Cardiac fibroblast (primary cell): ENCODE data around the gene MRPL37.

ENCODE experiments used
- DNase-seq, 2 donors: peaks; one replicate each; pipeline versions ENCODE4 v3.0.0 to v3.0.0-alpha.2; 2010; ENCODE audit warnings: low read depth in 2 of 2
- H3K4me3 ChIP-seq, 2 donors: replicated peaks in 1 of 2; 1 replicate in 1 of 2; 2 replicates in 1 of 2; pipeline ENCODE4 v1.5.1; 2011; ENCODE audit warnings: low read depth in 2 of 2, low read length in 2 of 2, mild to moderate bottlenecking in 2 of 2, moderate library complexity in 1 of 2
- TF ChIP-seq, protein P1 (sequence below): IDR thresholded peaks from one replicate; pipeline ENCODE4 v1.5.1; 2011; ENCODE audit warnings: low read depth, mild to moderate bottlenecking, low read length, inconsistent platforms

The MRPL37 gene

DNA sequence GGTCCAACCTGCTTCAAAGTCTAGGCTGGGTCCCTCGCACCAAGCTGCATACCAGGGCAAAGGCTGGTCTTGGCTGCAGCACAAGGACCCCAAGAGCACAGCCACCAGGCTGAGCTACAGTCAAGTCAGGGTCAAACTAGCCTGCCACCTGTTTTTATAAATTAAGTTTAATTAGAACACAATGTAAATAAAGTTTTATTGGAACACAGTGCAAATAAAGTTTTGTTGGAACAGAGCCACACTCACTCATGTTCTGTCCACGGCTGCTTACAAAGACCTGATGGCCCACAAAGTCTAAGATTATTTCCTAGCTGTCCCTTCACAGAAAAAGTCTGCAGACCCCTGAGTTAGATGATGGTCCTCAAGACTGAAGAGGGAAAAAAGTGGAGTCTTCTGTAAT lies 66.2 kb downstream of the MRPL37 start:
- no peak overlapping the region for H3K4me3 ChIP-seq
- TF ChIP-seq, protein P1, sequence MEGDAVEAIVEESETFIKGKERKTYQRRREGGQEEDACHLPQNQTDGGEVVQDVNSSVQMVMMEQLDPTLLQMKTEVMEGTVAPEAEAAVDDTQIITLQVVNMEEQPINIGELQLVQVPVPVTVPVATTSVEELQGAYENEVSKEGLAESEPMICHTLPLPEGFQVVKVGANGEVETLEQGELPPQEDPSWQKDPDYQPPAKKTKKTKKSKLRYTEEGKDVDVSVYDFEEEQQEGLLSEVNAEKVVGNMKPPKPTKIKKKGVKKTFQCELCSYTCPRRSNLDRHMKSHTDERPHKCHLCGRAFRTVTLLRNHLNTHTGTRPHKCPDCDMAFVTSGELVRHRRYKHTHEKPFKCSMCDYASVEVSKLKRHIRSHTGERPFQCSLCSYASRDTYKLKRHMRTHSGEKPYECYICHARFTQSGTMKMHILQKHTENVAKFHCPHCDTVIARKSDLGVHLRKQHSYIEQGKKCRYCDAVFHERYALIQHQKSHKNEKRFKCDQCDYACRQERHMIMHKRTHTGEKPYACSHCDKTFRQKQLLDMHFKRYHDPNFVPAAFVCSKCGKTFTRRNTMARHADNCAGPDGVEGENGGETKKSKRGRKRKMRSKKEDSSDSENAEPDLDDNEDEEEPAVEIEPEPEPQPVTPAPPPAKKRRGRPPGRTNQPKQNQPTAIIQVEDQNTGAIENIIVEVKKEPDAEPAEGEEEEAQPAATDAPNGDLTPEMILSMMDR = no peak
- no peak for DNase-seq

DNA sequence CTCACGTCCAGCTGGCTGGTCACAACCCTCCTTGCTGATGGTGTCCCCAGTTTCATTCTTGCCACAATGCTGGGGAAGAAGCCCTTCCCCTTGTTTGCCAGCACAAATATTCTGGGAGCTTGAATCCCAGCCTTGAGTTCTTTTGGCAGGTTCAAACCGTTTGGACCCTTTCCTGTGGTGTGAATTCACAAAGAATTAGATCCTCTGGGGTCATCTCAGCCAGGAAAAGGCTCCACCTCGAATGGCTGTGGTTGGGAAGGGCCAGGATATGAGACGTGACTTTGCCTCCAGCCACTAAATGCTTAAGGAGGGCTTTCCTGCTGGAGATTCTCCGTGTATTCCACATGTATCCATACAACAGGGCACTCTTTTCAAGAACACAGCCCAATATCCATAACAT lies 66.9 kb downstream of the MRPL37 start:
- no peak for DNase-seq
- H3K4me3 ChIP-seq = no peak overlapping the region
- TF ChIP-seq, protein P1 = no peak
